ENCODE results near the gene ASIC4. TPM values are rescaled to one million over a fixed set of nuclear protein-coding genes. Genes with fewer than 3 reads are reported as not detected.

ASIC4 gene
- total and polyA plus RNA-seq, 2 of the 13 experiments (the other 11 are each of a cell fraction or from before 2014, with no cell fraction given), result 0.03 TPM; not detected in 1

DNA sequence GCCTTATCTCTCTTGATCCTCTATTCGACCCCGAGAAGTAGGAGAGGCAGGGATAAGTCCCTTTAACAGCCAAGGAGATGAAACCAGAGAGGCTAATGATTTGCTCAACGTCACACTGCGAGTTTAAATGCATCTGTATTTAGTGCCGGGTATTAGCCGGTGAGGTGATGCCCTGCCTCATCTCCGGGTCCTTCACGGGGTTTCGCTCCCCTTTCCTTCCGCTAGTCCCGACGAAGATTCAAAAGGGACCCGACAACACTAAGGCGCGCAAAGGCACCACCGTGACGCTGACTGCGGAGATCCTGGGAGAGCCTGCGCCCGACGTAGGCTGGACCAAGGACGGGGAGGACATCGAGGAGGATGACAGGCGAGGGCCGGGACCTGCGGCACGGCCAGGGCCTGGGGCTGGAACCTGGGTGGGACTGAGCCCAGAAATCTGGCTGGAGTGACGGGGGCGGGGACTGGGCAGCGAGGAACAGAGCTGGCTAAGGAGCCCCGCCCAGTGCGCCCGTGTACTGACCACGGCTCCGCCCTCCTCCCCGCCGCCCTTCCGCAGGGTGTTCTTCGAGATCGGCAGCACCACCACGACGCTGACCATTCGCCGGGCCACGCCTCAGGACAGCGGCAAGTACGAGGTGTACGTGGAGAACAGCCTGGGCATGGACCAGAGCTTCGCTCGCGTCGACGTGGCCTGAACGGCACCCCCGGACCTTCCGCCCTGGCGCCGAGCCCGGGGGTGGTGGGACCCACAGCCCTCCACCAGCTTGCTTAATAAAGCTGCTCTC, 16.6 kb upstream of the ASIC4 start (continued):
- 0 out of 4 replicates have a peak, but pooled peaks of 1 of the 2 experiments have one; percentile 5 for TF ChIP-seq NR2F1 (CRISPR knock-in tag; IDR thresholded peaks at IDR 0.05)
- no peak; the same call in 1 of the 2 replicates for TF ChIP-seq KAT7 (CRISPR knock-in tag; IDR thresholded peaks at IDR 0.05; ENCODE audit: borderline replicate concordance)
- 0 out of 2 replicates have a peak, but pooled peaks have one; percentile 17 for TF ChIP-seq ZNF556 (CRISPR knock-in tag; IDR thresholded peaks at IDR 0.05; ENCODE audit: borderline replicate concordance)
- TF ChIP-seq CENPX (CRISPR knock-in tag; IDR thresholded peaks at IDR 0.05), result no peak
- no peak for TF ChIP-seq ZNF615 (CRISPR knock-in tag; IDR thresholded peaks at IDR 0.05; ENCODE audit: borderline replicate concordance)
- TF ChIP-seq ZC3H4 (CRISPR knock-in tag; IDR thresholded peaks at IDR 0.05; ENCODE audit: borderline replicate concordance), result no peak
- TF ChIP-seq SALL1 (CRISPR knock-in tag; IDR thresholded peaks at IDR 0.05), result peak; percentile 66
- peak; percentile 74 for TF ChIP-seq ZNF747 (CRISPR knock-in tag; IDR thresholded peaks at IDR 0.05; ENCODE audit: borderline replicate concordance)
- TF ChIP-seq, protein P1, sequence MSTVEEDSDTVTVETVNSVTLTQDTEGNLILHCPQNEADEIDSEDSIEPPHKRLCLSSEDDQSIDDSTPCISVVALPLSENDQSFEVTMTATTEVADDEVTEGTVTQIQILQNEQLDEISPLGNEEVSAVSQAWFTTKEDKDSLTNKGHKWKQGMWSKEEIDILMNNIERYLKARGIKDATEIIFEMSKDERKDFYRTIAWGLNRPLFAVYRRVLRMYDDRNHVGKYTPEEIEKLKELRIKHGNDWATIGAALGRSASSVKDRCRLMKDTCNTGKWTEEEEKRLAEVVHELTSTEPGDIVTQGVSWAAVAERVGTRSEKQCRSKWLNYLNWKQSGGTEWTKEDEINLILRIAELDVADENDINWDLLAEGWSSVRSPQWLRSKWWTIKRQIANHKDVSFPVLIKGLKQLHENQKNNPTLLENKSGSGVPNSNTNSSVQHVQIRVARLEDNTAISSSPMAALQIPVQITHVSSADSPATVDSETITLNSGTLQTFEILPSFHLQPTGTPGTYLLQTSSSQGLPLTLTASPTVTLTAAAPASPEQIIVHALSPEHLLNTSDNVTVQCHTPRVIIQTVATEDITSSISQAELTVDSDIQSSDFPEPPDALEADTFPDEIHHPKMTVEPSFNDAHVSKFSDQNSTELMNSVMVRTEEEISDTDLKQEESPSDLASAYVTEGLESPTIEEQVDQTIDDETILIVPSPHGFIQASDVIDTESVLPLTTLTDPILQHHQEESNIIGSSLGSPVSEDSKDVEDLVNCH (CRISPR knock-in tag; IDR thresholded peaks at IDR 0.05), result no peak
- no peak for TF ChIP-seq DPF2 (CRISPR knock-in tag; IDR thresholded peaks at IDR 0.05; ENCODE audit: borderline replicate concordance, low read depth)
- TF ChIP-seq, protein P2, sequence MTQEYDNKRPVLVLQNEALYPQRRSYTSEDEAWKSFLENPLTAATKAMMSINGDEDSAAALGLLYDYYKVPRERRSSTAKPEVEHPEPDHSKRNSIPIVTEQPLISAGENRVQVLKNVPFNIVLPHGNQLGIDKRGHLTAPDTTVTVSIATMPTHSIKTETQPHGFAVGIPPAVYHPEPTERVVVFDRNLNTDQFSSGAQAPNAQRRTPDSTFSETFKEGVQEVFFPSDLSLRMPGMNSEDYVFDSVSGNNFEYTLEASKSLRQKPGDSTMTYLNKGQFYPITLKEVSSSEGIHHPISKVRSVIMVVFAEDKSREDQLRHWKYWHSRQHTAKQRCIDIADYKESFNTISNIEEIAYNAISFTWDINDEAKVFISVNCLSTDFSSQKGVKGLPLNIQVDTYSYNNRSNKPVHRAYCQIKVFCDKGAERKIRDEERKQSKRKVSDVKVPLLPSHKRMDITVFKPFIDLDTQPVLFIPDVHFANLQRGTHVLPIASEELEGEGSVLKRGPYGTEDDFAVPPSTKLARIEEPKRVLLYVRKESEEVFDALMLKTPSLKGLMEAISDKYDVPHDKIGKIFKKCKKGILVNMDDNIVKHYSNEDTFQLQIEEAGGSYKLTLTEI (CRISPR knock-in tag; conservative IDR thresholded peaks at IDR 0.05), result no peak
- peak; percentile 2 for TF ChIP-seq SRSF1 (optimal IDR thresholded peaks at IDR 0.05; ENCODE audit: low read depth, low read length)
- TF ChIP-seq, protein P3, sequence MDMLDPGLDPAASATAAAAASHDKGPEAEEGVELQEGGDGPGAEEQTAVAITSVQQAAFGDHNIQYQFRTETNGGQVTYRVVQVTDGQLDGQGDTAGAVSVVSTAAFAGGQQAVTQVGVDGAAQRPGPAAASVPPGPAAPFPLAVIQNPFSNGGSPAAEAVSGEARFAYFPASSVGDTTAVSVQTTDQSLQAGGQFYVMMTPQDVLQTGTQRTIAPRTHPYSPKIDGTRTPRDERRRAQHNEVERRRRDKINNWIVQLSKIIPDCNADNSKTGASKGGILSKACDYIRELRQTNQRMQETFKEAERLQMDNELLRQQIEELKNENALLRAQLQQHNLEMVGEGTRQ (IDR thresholded peaks at IDR 0.05; ENCODE audit: low read depth, low read length), result no peak
- TF ChIP-seq, protein P3 (CRISPR knock-in tag; IDR thresholded peaks at IDR 0.05; ENCODE audit: borderline replicate concordance), result no peak
- TF ChIP-seq POLR2G (IDR thresholded peaks at IDR 0.05; ENCODE audit: low read depth, low read length), result peak; percentile 9; the same call in 1 of the 2 replicates
- no peak for TF ChIP-seq NFKB2 (CRISPR knock-in tag; IDR thresholded peaks at IDR 0.05; ENCODE audit: borderline replicate concordance)
- 0 out of 2 replicates have a peak, but pooled peaks have one; percentile 23 for TF ChIP-seq ZNF598 (CRISPR knock-in tag; IDR thresholded peaks at IDR 0.05; ENCODE audit: borderline replicate concordance)
- TF ChIP-seq, protein P4, sequence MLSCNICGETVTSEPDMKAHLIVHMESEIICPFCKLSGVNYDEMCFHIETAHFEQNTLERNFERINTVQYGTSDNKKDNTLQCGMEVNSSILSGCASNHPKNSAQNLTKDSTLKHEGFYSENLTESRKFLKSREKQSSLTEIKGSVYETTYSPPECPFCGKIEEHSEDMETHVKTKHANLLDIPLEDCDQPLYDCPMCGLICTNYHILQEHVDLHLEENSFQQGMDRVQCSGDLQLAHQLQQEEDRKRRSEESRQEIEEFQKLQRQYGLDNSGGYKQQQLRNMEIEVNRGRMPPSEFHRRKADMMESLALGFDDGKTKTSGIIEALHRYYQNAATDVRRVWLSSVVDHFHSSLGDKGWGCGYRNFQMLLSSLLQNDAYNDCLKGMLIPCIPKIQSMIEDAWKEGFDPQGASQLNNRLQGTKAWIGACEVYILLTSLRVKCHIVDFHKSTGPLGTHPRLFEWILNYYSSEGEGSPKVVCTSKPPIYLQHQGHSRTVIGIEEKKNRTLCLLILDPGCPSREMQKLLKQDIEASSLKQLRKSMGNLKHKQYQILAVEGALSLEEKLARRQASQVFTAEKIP (CRISPR knock-in tag; IDR thresholded peaks at IDR 0.05; ENCODE audit: borderline replicate concordance), result no peak

Data from HepG2 (cell line).